ENCODE data around the gene SLC12A7. TPM values are rescaled to one million over a fixed set of nuclear protein-coding genes. Genes with fewer than 3 reads are reported as not detected.
"Not testable (repeated sequence)": the region's sequence is repeated elsewhere in the genome, so short reads cannot be mapped to it uniquely, and the experiment has no call there.

SLC12A7 gene
- total and polyA plus RNA-seq, 2 donors (not counting 1 experiment from before 2014, with no cell fraction given): 2.9 to 23.9 TPM

DNA sequence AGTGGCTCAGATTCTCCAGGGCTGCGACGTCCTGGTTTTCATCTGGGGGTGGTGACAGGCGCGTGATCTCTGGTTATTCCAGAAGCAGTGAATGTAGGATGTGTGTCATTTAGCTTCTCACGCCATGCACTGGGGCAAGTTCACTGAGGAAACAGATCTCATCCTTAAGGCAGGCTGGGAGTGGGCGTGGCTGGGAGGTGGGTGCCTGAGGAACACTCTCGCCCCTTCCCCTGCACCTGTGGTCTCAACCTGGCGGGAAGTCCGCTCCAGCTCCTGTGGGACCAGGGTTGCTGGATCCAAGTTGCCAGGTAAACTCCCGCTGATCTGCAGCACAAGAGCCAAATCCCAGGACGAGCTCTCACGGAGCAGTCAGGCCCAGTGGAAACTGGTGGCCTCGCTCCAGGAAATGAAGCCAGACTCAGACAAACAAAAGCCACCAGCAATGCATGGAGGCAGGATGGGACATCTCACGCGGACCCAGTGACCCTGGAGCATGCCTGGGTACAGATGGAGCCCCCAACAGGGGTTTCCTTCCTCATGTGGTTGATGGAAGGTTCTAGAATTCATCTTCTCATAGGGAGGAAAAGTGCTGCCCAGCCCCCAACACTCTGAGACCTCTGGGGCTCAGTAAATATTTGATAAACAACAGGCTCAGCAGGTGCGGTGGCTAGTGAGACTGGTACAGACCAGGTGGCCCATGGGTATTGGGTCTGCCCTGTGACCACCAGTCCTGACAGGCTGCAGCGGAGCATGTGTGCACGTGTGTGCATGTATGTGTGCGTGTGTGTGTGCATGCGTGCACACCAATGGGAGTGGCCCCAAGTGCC is 16.3 kb upstream of the SLC12A7 start:
- H3K79me2 ChIP-seq (ENCODE audit: control insufficient read depth, insufficient read depth, low read length): no peaks in the 10 kb centered on the region
- no peak overlapping the region for H3K27ac ChIP-seq (ENCODE audit: insufficient read depth, low read length)
- no peak for DNase-seq (ENCODE audit: low read depth in 2 of 2)
- no peaks in the 10 kb centered on the region for H3K9me3 ChIP-seq (ENCODE audit: control insufficient read depth, insufficient read depth, low read depth, low read length)
- H2AFZ ChIP-seq (ENCODE audit: low read length): no peak overlapping the region
- TF ChIP-seq, protein P1, sequence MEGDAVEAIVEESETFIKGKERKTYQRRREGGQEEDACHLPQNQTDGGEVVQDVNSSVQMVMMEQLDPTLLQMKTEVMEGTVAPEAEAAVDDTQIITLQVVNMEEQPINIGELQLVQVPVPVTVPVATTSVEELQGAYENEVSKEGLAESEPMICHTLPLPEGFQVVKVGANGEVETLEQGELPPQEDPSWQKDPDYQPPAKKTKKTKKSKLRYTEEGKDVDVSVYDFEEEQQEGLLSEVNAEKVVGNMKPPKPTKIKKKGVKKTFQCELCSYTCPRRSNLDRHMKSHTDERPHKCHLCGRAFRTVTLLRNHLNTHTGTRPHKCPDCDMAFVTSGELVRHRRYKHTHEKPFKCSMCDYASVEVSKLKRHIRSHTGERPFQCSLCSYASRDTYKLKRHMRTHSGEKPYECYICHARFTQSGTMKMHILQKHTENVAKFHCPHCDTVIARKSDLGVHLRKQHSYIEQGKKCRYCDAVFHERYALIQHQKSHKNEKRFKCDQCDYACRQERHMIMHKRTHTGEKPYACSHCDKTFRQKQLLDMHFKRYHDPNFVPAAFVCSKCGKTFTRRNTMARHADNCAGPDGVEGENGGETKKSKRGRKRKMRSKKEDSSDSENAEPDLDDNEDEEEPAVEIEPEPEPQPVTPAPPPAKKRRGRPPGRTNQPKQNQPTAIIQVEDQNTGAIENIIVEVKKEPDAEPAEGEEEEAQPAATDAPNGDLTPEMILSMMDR (conservative IDR thresholded peaks at IDR 0.05 in 1 of 2, IDR thresholded peaks at IDR 0.05 in 1 of 2; ENCODE audit: low read depth in 1 of 2, low read length in 2 of 2): no peak
- no peak for TF ChIP-seq EZH2 (IDR thresholded peaks at IDR 0.05; ENCODE audit: low read length, missing control alignments)
- H3K27me3 ChIP-seq (ENCODE audit: control insufficient read depth, insufficient read depth, low read length): peaks cover 3% of the 10 kb centered on the region
- H3K4me2 ChIP-seq (ENCODE audit: extremely low read depth, insufficient read depth, low read length): no peak overlapping the region
- no peaks in the 10 kb centered on the region for H4K20me1 ChIP-seq (ENCODE audit: control insufficient read depth, extremely low read depth, insufficient read depth, low read length)
- no peak overlapping the region for H3K4me3 ChIP-seq (replicated peaks in 1 of 4; ENCODE audit: control extremely low read depth in 1 of 4, insufficient read depth in 1 of 4, low read depth in 3 of 4, low read length in 4 of 4)
- H3K9ac ChIP-seq (ENCODE audit: insufficient read depth, low read length): no peak overlapping the region
- no peaks in the 10 kb centered on the region for H3K36me3 ChIP-seq (ENCODE audit: control insufficient read depth, insufficient read depth, low read length)
- H3K4me1 ChIP-seq (ENCODE audit: control insufficient read depth, extremely low read depth, insufficient read depth, low read length): no peaks in the 10 kb centered on the region

DNA sequence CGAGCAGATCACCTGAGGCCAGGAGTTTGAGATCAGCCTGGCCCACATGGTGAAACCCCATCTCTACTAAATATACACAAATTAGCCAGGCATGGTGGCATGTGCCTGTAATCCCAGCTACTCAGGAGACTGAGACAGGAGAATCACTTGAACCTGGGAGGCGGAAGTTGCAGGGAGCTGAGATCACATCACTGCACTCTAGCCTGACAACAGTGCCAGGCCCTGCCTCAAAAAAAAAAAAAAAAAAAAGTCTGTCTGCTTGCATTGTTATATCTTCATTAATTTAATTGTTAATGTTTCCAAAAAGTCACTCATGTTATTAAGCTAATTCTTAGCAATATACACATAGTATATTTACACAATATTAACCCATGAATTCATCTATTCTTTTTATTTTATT is 13.8 kb upstream of the SLC12A7 start:
- H4K20me1 ChIP-seq (ENCODE audit: control insufficient read depth, extremely low read depth, insufficient read depth, low read length); H3K27ac ChIP-seq (ENCODE audit: insufficient read depth, low read length): not testable (repeated sequence)

DNA sequence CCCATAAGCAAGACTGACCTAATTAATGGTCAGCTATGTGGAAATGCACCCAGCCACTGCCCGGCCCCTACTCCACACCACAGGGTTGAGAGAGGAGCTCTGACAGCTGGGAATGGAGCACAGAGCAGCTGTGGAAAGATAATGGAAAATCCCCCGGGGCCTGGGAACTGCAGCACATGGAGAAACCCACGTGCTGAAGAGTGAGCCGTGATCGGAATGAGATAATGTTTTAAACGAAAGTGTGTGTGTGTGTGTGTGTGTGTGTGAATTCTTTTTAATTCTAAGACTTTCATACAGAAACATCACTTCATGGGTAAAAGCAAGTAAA is 13.1 kb upstream of the SLC12A7 start:
- DNase-seq (ENCODE audit: low read depth in 2 of 2): peak; percentile 9 to 71
- no peak for TF ChIP-seq EZH2 (IDR thresholded peaks at IDR 0.05; ENCODE audit: low read length, missing control alignments)
- TF ChIP-seq, protein P1 (conservative IDR thresholded peaks at IDR 0.05 in 1 of 2, IDR thresholded peaks at IDR 0.05 in 1 of 2; ENCODE audit: low read depth in 1 of 2, low read length in 2 of 2): no peak
- H3K27ac ChIP-seq (ENCODE audit: insufficient read depth, low read length): no peak overlapping the region
- H3K9me3 ChIP-seq (ENCODE audit: control insufficient read depth, insufficient read depth, low read depth, low read length): no peaks in the 10 kb centered on the region
- no peaks in the 10 kb centered on the region for H3K36me3 ChIP-seq (ENCODE audit: control insufficient read depth, insufficient read depth, low read length)
- H4K20me1 ChIP-seq (ENCODE audit: control insufficient read depth, extremely low read depth, insufficient read depth, low read length): no peaks in the 10 kb centered on the region
- no peaks in the 10 kb centered on the region for H3K79me2 ChIP-seq (ENCODE audit: control insufficient read depth, insufficient read depth, low read length)
- H3K4me3 ChIP-seq (replicated peaks in 1 of 4; ENCODE audit: control extremely low read depth in 1 of 4, insufficient read depth in 1 of 4, low read depth in 3 of 4, low read length in 4 of 4): no peak overlapping the region
- H3K4me2 ChIP-seq (ENCODE audit: extremely low read depth, insufficient read depth, low read length): no peak overlapping the region
- H3K4me1 ChIP-seq (ENCODE audit: control insufficient read depth, extremely low read depth, insufficient read depth, low read length): no peaks in the 10 kb centered on the region
- no peak overlapping the region for H2AFZ ChIP-seq (ENCODE audit: low read length)
- H3K9ac ChIP-seq (ENCODE audit: insufficient read depth, low read length): no peak overlapping the region
- H3K27me3 ChIP-seq (ENCODE audit: control insufficient read depth, insufficient read depth, low read length): peaks cover 3% of the 10 kb centered on the region

More for the DNA sequence above, 13.8 kb upstream of the SLC12A7 start:
- not testable (repeated sequence) for H3K9ac ChIP-seq (ENCODE audit: insufficient read depth, low read length); H3K9me3 ChIP-seq (ENCODE audit: control insufficient read depth, insufficient read depth, low read depth, low read length); H3K4me2 ChIP-seq (ENCODE audit: extremely low read depth, insufficient read depth, low read length); H3K79me2 ChIP-seq (ENCODE audit: control insufficient read depth, insufficient read depth, low read length); H3K4me3 ChIP-seq (replicated peaks in 1 of 4; ENCODE audit: control extremely low read depth in 1 of 4, insufficient read depth in 1 of 4, low read depth in 3 of 4, low read length in 4 of 4); H3K27me3 ChIP-seq (ENCODE audit: control insufficient read depth, insufficient read depth, low read length); H2AFZ ChIP-seq (ENCODE audit: low read length); DNase-seq (ENCODE audit: low read depth in 2 of 2); H3K36me3 ChIP-seq (ENCODE audit: control insufficient read depth, insufficient read depth, low read length); H3K4me1 ChIP-seq (ENCODE audit: control insufficient read depth, extremely low read depth, insufficient read depth, low read length)
